Effector memory CD8-positive, alpha-beta T cell (primary cell): ENCODE measurements around the gene CACNA1F.

Experiments used
- ATAC-seq: fragments of 150-1000 bp; cut with Tn5 transposase; replicated peaks from 2 replicates; pipeline ENCODE4 v1.10.0; 2021; ENCODE audit warnings: mild to moderate bottlenecking, moderate library complexity
- DNase-seq, 3 experiments: peaks; one replicate each; pipeline ENCODE4 v3.0.0; 2021
- H3K27ac Mint-ChIP-seq, 2 donors: one replicate each; pipeline ENCODE4 v1.8.0; 2022; ENCODE audit warnings: mild to moderate bottlenecking in 2 of 2, mixed read lengths in 2 of 2, moderate library complexity in 2 of 2
- H3K27me3 Mint-ChIP-seq, 2 donors: one replicate each; pipeline ENCODE4 v1.8.0; 2022; ENCODE audit warnings: mixed read lengths in 2 of 2
- H3K36me3 Mint-ChIP-seq: one replicate; pipeline ENCODE4 v1.8.0; 2022; ENCODE audit warnings: mild to moderate bottlenecking, moderate library complexity, mixed read lengths; ENCODE audit not compliant: insufficient read depth
- H3K4me1 Mint-ChIP-seq, 2 donors: one replicate each; pipeline ENCODE4 v1.8.0; 2022; ENCODE audit warnings: low read depth in 2 of 2, mixed read lengths in 2 of 2
- H3K4me3 Mint-ChIP-seq, 2 donors: one replicate each; pipeline ENCODE4 v1.8.0; 2022; ENCODE audit warnings: mild to moderate bottlenecking in 2 of 2, mixed read lengths in 2 of 2, moderate library complexity in 2 of 2
- H3K9me3 Mint-ChIP-seq, 2 donors: one replicate each; pipeline ENCODE4 v1.8.0; 2022; ENCODE audit warnings: mixed read lengths in 2 of 2

The CACNA1F gene

DNA sequence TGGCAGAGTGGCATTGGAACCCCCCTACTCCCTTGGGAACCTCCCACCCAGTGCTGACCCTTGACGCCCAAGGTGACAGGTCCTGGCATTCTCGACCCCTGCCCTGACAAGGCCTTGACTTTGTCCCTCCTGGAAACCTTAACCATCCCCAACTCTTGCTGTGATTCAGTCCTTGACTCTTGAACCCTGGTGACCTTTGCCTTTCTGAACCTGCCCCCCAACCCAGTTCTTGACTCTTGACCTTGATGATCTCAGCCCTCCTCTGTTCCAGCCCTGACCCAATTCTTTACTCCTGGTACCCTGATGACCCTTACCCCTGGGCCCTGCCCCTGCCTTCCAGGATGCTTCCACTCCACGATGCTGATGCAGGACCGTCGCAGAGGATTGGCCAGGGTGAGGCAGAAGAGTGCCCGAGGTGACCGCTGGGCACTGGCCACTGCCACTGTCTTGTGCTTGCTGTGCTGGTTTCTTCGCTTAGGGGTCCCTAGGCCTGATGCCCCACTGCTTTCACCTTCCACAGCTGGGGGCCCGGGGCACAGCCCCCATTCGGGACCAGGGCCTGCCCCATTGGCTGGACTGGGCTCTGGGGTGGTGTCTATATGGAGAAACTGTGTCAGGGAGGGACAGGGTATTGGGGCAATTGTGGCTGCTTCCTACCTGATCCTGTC is 1.7 kb downstream of the CACNA1F start:
- Mint-ChIP-seq H3K27ac (peak overlapping the region; percentile 86 to 90), H3K36me3 (peaks cover 21% of the 10 kb centered on the region), H3K4me3 (peak overlapping the region; percentile 76 to 77), H3K9me3 (no peaks in the 10 kb centered on the region), H3K4me1 (peaks cover 9 to 18% of the 10 kb centered on the region in 2 donors), H3K27me3 (peaks cover 0 to 4% of the 10 kb centered on the region in 2 donors)
- no peak for DNase-seq
- no peak for ATAC-seq

DNA sequence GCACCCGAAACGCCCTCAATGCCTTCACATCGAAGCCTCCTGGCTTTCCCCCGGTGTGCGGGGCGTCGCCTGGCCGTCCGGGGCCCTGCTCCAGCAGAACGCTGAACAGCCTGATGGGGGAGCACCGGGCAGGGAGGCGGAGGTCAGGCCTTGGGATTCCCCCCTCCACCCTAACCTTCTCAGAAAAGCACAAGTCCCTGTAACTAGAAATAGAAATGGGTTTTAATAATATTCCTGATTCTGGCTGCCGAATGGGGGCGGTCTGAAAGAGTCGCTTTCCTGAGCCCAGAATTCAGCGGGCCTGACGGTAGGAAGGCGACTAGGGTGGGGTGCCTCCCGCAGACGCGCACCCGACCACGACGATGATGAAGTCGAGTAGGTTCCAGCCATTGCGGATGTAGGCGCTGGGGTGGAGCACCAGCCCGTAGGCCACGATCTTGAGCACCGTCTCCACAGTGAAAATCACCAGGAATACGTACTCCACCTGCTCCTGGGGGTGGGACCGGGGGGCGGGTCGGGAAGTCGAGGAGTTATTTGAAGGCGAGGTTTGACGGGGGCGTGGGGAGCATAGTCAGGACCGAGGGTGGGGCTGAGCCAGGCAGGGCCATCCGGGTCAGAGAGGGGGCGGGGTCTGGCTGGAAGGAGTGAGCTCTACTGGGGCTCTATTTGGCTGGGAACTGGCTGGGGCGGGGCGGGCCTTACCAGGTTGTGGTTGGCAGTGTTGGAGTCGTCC is 2.5 kb downstream of the CACNA1F start:
- H3K36me3 Mint-ChIP-seq: peaks cover 13% of the 10 kb centered on the region
- peak overlapping the region; percentile 86 to 90 for H3K27ac Mint-ChIP-seq
- H3K4me1 Mint-ChIP-seq: peaks cover 9 to 13% of the 10 kb centered on the region in 2 donors
- DNase-seq (peak; percentile 25 to 33 (median 28)), ATAC-seq (peak; percentile 77)
- no peaks in the 10 kb centered on the region for H3K9me3 Mint-ChIP-seq
- peaks cover 4 to 6% of the 10 kb centered on the region in 2 donors for H3K27me3 Mint-ChIP-seq
- peak overlapping the region; percentile 76 to 77 for H3K4me3 Mint-ChIP-seq

- Mint-ChIP-seq H3K4me1 (peaks cover 8 to 9% of the 10 kb centered on the region in 2 donors), H3K4me3 (no peak overlapping the region), H3K9me3 (no peaks in the 10 kb centered on the region), H3K27ac (no peak overlapping the region), H3K27me3 (peaks cover 24% of the 10 kb centered on the region in 2 donors), H3K36me3 (peaks cover 10% of the 10 kb centered on the region)
- ATAC-seq (no peak), DNase-seq (no peak)
Measured at GRCh38 chrX:49228185-49228584, 5.0 kb downstream of the CACNA1F start.

GRCh38 chrX:49227726-49228125 is 5.4 kb downstream of the CACNA1F start:
- no peak overlapping the region for H3K4me3 Mint-ChIP-seq
- peaks cover 10% of the 10 kb centered on the region for H3K36me3 Mint-ChIP-seq
- ATAC-seq: no peak
- DNase-seq: no peak
- peaks cover 8 to 9% of the 10 kb centered on the region in 2 donors for H3K4me1 Mint-ChIP-seq
- H3K27me3 Mint-ChIP-seq: peaks cover 24 to 28% of the 10 kb centered on the region in 2 donors
- no peaks in the 10 kb centered on the region for H3K9me3 Mint-ChIP-seq
- H3K27ac Mint-ChIP-seq: peak overlapping the region in 1 of 2 donors; percentile 61

- peaks cover 8 to 9% of the 10 kb centered on the region in 2 donors for H3K4me1 Mint-ChIP-seq
- peaks cover 24 to 30% of the 10 kb centered on the region in 2 donors for H3K27me3 Mint-ChIP-seq
- no peak overlapping the region for H3K27ac Mint-ChIP-seq
- H3K4me3 Mint-ChIP-seq: no peak overlapping the region
- H3K9me3 Mint-ChIP-seq: no peaks in the 10 kb centered on the region
- DNase-seq (no peak), ATAC-seq (no peak)
- H3K36me3 Mint-ChIP-seq: peaks cover 6% of the 10 kb centered on the region
Measured at GRCh38 chrX:49226946-49227345, 6.2 kb downstream of the CACNA1F start.

DNA sequence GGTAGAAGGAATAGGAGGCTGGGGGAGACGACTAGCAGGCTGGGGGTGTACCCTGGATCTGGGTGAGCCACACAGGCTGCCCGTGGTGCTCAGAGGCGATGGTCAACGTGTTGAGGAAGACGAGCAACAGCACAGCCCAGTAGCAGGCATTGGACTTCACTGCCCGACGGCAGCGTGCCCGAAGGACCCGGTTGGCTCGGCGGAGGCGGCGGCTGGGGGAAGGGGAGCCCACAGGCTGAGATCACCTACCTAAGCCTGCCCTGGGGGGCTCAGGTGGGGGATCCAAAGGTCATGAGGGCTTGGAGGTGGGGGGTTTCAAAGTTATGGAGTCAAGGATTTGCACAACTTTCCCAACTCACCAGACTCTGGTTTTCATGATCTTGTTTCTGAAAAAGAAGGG is 7.3 kb downstream of the CACNA1F start:
- DNase-seq: no peak
- no peak overlapping the region for H3K27ac Mint-ChIP-seq
- H3K9me3 Mint-ChIP-seq: no peaks in the 10 kb centered on the region
- H3K4me3 Mint-ChIP-seq: no peak overlapping the region
- peaks cover 3% of the 10 kb centered on the region for H3K36me3 Mint-ChIP-seq
- H3K4me1 Mint-ChIP-seq: peaks cover 0 to 4% of the 10 kb centered on the region in 2 donors
- ATAC-seq: no peak
- H3K27me3 Mint-ChIP-seq: peaks cover 24 to 30% of the 10 kb centered on the region in 2 donors

- H3K36me3 Mint-ChIP-seq: no peaks in the 10 kb centered on the region
- H3K27me3 Mint-ChIP-seq: peaks cover 19 to 30% of the 10 kb centered on the region in 2 donors
- DNase-seq: no peak
- no peaks in the 10 kb centered on the region for H3K4me1 Mint-ChIP-seq
- peak overlapping the region in 1 of 2 donors; percentile 3 for H3K27ac Mint-ChIP-seq
- H3K9me3 Mint-ChIP-seq: no peaks in the 10 kb centered on the region
- no peak for ATAC-seq
- H3K4me3 Mint-ChIP-seq: no peak overlapping the region
Measured at GRCh38 chrX:49221868-49222267, 11.3 kb downstream of the CACNA1F start.

DNA sequence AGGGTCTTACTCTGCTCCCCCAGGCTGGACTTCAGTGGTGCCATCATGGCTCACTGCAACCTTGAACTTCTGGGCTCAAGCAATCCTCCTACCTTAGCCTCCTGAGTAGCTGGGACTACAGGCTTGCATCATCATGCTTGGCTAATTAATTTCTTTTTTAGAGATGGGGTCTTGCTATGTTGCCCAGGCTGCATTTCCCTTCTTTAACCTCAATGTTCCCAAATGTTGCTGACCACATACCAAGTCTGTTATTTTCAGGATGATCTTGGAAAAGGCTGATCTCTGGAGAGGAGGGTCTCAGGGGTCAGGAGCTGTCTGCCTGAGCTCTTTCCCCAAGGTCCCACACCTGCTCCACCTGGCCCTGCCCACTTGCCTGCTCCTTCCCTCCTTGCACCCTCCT is 13.0 kb downstream of the CACNA1F start:
- Mint-ChIP-seq H3K27me3 (peaks cover 13 to 20% of the 10 kb centered on the region in 2 donors), H3K4me1 (no peaks in the 10 kb centered on the region), H3K27ac (no peak overlapping the region), H3K36me3 (no peaks in the 10 kb centered on the region), H3K9me3 (no peaks in the 10 kb centered on the region), H3K4me3 (no peak overlapping the region)
- DNase-seq (no peak), ATAC-seq (no peak)

- no peak overlapping the region for H3K27ac Mint-ChIP-seq
- peaks cover 0 to 22% of the 10 kb centered on the region in 2 donors for H3K27me3 Mint-ChIP-seq
- H3K4me3 Mint-ChIP-seq: no peak overlapping the region
- H3K4me1 Mint-ChIP-seq: no peaks in the 10 kb centered on the region
- ATAC-seq (no peak), DNase-seq (no peak)
- peaks cover 0 to 4% of the 10 kb centered on the region in 2 donors for H3K9me3 Mint-ChIP-seq
- H3K36me3 Mint-ChIP-seq: no peaks in the 10 kb centered on the region
Measured at GRCh38 chrX:49214996-49215526, 18.1 kb downstream of the CACNA1F start.

DNA sequence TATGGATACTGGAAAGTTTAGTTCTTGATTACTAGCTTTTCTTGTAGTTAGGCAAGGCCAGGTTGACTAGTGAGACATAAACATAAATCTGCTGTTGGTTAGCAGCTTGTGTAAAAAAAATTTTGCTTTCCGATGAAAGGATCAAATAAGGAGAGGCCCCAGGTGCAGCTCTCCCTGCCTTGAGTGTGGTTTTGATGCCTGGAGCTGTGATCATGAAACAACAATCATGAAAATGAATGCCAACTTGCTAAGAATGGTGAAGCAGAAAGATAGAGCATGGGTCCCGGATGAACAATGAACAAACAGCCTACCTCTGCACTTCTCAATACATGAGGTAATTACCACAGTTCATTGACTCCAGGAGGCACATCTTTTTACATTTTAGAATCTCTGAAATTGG is 18.7 kb downstream of the CACNA1F start:
- Mint-ChIP-seq H3K9me3 (peaks cover 0 to 4% of the 10 kb centered on the region in 2 donors), H3K4me1 (no peaks in the 10 kb centered on the region), H3K36me3 (no peaks in the 10 kb centered on the region), H3K27ac (no peak overlapping the region), H3K27me3 (peaks cover 0 to 22% of the 10 kb centered on the region in 2 donors), H3K4me3 (no peak overlapping the region)
- no peak for ATAC-seq
- no peak for DNase-seq

DNA sequence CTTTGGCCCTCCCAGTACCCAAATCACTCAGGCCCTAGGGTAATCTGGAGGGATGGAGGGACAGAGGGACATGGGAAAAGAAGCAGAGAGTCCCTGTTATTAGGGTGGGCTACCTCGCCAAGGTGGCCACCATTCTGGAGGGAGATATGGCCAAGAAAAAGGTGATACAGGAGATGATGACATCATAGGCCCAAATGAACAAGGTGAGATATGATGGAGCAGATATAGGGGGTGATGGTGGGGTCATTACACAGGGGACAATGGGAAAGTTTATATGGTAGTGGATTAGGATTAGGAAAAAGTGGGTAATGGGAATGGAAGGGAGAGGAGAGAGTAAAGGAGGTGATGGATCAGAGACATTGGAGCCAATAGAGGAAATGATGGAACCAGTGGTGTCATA is 20.3 kb downstream of the CACNA1F start:
- Mint-ChIP-seq H3K9me3 (peaks cover 0 to 4% of the 10 kb centered on the region in 2 donors), H3K36me3 (no peaks in the 10 kb centered on the region), H3K27ac (no peak overlapping the region), H3K27me3 (peaks cover 0 to 22% of the 10 kb centered on the region in 2 donors), H3K4me1 (no peaks in the 10 kb centered on the region), H3K4me3 (no peak overlapping the region)
- DNase-seq: no peak
- no peak for ATAC-seq

GRCh38 chrX:49212209-49212608 is 20.9 kb downstream of the CACNA1F start:
- no peaks in the 10 kb centered on the region for H3K36me3 Mint-ChIP-seq
- H3K27ac Mint-ChIP-seq: no peak overlapping the region
- DNase-seq (no peak), ATAC-seq (no peak)
- no peaks in the 10 kb centered on the region for H3K4me1 Mint-ChIP-seq
- no peak overlapping the region for H3K4me3 Mint-ChIP-seq
- peaks cover 0 to 4% of the 10 kb centered on the region in 2 donors for H3K9me3 Mint-ChIP-seq
- H3K27me3 Mint-ChIP-seq: peaks cover 0 to 22% of the 10 kb centered on the region in 2 donors

GRCh38 chrX:49211074-49211473 is 22.1 kb downstream of the CACNA1F start:
- no peak for ATAC-seq
- no peak overlapping the region for H3K4me3 Mint-ChIP-seq
- no peak overlapping the region for H3K27ac Mint-ChIP-seq
- no peak for DNase-seq
- H3K27me3 Mint-ChIP-seq: peaks cover 0 to 22% of the 10 kb centered on the region in 2 donors
- H3K36me3 Mint-ChIP-seq: no peaks in the 10 kb centered on the region
- H3K4me1 Mint-ChIP-seq: no peaks in the 10 kb centered on the region
- peaks cover 0 to 4% of the 10 kb centered on the region in 2 donors for H3K9me3 Mint-ChIP-seq

DNA sequence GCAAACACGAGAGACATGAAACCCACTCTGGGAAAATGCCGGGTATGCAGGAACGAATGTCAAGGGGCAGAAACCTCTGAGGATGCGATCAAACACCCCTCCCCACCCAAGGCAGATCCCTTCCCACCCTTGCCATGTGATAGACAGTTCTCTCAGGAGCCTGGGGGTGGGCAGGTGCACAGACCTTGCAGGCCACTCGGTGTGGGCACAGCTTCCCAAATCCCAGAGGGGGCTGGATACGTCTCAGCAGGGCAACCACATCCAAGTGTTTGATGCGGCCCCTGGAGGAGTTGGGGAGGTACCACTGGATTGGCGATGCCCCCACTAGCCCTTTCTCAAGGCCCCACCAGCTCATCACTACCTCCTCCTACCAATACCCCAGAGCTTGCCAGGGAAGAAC is 22.7 kb downstream of the CACNA1F start:
- H3K27ac Mint-ChIP-seq: no peak overlapping the region
- no peak for ATAC-seq
- H3K36me3 Mint-ChIP-seq: no peaks in the 10 kb centered on the region
- DNase-seq: no peak
- peaks cover 0 to 22% of the 10 kb centered on the region in 2 donors for H3K27me3 Mint-ChIP-seq
- peaks cover 0 to 4% of the 10 kb centered on the region in 2 donors for H3K9me3 Mint-ChIP-seq
- H3K4me3 Mint-ChIP-seq: no peak overlapping the region
- H3K4me1 Mint-ChIP-seq: no peaks in the 10 kb centered on the region
